Adrenal gland (tissue), 5 donors: ENCODE measurements around the gene GABPB2.

Source experiments
- CTCF ChIP-seq, 6 experiments: fragments of 450-650 bp in 4 of 6; fragments of 200-600 bp in 2 of 6; sonication (generic) in 1 of 6; IDR thresholded peaks; 1 replicate in 5 of 6; 2 replicates in 1 of 6; pipeline versions ENCODE4 v1.5.1 to v1.8.0; 2016 to 2021; ENCODE audit warnings: antibody characterized with exemption in 6 of 6, mild to moderate bottlenecking in 2 of 6, moderate library complexity in 1 of 6
- POLR2A ChIP-seq, 2 donors: fragments of 450-650 bp; IDR thresholded peaks; one replicate each; pipeline ENCODE4 v1.6.1; 2017; ENCODE audit warnings: antibody characterized with exemption in 2 of 2, mild to moderate bottlenecking in 2 of 2, moderate library complexity in 1 of 2
- donor health status: DM: no; HTN: no; CAD: no.

GRCh38 chr1:151039521-151039920, 31.0 kb upstream of the GABPB2 start:
- TF ChIP-seq CTCF (IDR thresholded peaks at IDR 0.05) (no peak), POLR2A (IDR thresholded peaks at IDR 0.05) (no peak)
